ENCODE results near the gene HSH2D. TPM values are rescaled to one million over a fixed set of nuclear protein-coding genes. Genes with fewer than 3 reads are reported as not detected.
"Not testable (repeated sequence)": the region's sequence is repeated elsewhere in the genome, so short reads cannot be mapped to it uniquely, and the experiment has no call there.

Gene HSH2D
- total RNA-seq, 6 donors from 2014 or later = 5.9 to 12.6 (median 8.2) TPM

DNA sequence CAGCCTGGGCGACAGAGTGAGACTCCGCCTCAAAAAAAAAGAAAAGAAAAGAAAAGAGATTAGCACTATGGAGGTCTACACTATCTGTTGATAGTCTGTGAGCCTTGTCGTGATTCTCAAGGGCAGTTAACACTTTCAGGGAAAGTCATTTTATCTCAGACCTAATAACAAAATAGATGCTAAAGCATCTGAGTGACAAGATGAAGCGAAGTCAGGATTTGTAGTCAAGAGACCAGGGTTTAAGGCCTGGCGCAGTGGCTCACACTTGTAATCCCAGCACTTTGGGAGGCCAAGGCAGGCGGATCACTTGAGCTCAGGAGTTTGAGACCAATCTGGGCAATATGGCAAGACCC, 45.1 kb upstream of the HSH2D start:
- Histone ChIP-seq H3K27me3 (no peaks in the 10 kb centered on the region), H3K4me1 (peaks cover 4 to 17% (median 9%) of the 10 kb centered on the region in 4 donors), H3K9me3 (no peaks in the 10 kb centered on the region), H3K4me3 (no peak overlapping the region), H3K27ac (peak overlapping the region; percentile 23 to 52 (median 44)), H3K36me3 (peaks cover 47 to 100% (median 94%) of the 10 kb centered on the region in 4 donors)
- 91% methylated on average over 6 of the region's 6 CpGs for WGBS, 2 donors
- ATAC-seq (ENCODE audit: low FRiP score in 2 of 2) (no peak), DNase-seq (no peak)
- TF ChIP-seq, protein P1, sequence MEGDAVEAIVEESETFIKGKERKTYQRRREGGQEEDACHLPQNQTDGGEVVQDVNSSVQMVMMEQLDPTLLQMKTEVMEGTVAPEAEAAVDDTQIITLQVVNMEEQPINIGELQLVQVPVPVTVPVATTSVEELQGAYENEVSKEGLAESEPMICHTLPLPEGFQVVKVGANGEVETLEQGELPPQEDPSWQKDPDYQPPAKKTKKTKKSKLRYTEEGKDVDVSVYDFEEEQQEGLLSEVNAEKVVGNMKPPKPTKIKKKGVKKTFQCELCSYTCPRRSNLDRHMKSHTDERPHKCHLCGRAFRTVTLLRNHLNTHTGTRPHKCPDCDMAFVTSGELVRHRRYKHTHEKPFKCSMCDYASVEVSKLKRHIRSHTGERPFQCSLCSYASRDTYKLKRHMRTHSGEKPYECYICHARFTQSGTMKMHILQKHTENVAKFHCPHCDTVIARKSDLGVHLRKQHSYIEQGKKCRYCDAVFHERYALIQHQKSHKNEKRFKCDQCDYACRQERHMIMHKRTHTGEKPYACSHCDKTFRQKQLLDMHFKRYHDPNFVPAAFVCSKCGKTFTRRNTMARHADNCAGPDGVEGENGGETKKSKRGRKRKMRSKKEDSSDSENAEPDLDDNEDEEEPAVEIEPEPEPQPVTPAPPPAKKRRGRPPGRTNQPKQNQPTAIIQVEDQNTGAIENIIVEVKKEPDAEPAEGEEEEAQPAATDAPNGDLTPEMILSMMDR (IDR thresholded peaks at IDR 0.05) = no peak
- TF ChIP-seq POLR2A (IDR thresholded peaks at IDR 0.05) = no peak

DNA sequence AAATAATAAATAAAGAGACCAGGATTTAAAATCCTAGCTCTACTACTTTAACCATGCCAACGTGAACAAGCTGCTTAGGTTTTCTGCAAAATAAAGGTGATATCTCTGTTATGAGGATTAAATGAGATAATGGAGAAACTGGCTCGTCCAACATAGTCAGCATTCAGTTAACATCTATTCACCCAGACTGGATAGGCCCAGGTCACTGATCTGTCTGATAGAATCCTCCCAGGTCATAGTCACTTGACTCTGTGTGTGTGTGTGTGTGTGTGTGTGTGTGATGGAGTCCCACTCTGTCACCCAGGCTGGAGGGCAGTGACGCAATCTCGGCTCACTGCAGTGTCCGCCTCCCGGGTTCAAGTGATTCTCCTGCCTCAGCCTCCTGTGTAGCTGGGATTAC, 44.7 kb upstream of the HSH2D start:
- no peaks in the 10 kb centered on the region for H3K9me3 ChIP-seq
- peak overlapping the region in 1 of 4 donors; percentile 39 for H3K27ac ChIP-seq
- H3K4me3 ChIP-seq = no peak overlapping the region
- ATAC-seq (ENCODE audit: low FRiP score in 2 of 2) (no peak), DNase-seq (no peak)
- TF ChIP-seq EP300 (IDR thresholded peaks at IDR 0.05) = no peak
- TF ChIP-seq POLR2A (IDR thresholded peaks at IDR 0.05) = no peak
- no peak for TF ChIP-seq POLR2AphosphoS5 (IDR thresholded peaks at IDR 0.05)
- TF ChIP-seq, protein P1 (IDR thresholded peaks at IDR 0.05) = no peak
- H3K4me1 ChIP-seq = peaks cover 4 to 17% (median 9%) of the 10 kb centered on the region in 4 donors
- no peaks in the 10 kb centered on the region for H3K27me3 ChIP-seq
- WGBS, 2 donors = 96 to 97% methylated on average over 3 to 6 of the region's 6 CpGs
- peaks cover 47 to 100% (median 93%) of the 10 kb centered on the region in 4 donors for H3K36me3 ChIP-seq

GRCh38 chr19:16099314-16099965, 44.0 kb upstream of the HSH2D start:
- not testable (repeated sequence) for H3K27me3 ChIP-seq; ATAC-seq (ENCODE audit: low FRiP score in 2 of 2); H3K4me3 ChIP-seq; H3K27ac ChIP-seq; DNase-seq; H3K9me3 ChIP-seq
- H3K4me1 ChIP-seq = peaks cover 0 to 17% (median 9%) of the 10 kb centered on the region in 4 donors
- WGBS, 2 donors = 94 to 96% methylated on average over 8 of the region's 8 CpGs
- peaks cover 41 to 99% (median 88%) of the 10 kb centered on the region in 4 donors for H3K36me3 ChIP-seq

DNA sequence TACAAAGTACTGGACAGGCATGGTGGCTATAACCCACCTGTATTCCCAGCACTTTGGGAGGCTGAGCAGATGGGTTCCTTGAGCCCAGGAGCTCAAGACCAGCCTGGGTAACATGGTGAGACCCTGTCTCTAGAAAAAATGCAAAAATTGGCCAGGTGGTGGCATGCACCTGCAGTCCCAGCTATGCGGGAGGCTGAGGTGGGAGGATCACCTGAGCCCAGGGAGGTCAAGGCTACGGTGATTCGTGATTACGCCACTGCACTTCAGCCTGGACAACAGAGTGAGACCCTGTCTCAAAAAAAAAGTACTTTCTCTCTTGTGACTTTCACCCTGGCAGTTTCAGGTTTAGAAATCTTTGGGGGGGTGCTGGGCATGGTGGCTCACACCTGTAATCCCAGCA, 43.0 kb upstream of the HSH2D start:
- H3K36me3 ChIP-seq = peaks cover 37 to 96% (median 78%) of the 10 kb centered on the region in 4 donors
- H3K27ac ChIP-seq = no peak overlapping the region
- no peaks in the 10 kb centered on the region for H3K27me3 ChIP-seq
- ATAC-seq (ENCODE audit: low FRiP score in 2 of 2) (no peak), DNase-seq (no peak)
- no peaks in the 10 kb centered on the region for H3K9me3 ChIP-seq
- no peak for TF ChIP-seq POLR2AphosphoS5 (IDR thresholded peaks at IDR 0.05)
- no peak for TF ChIP-seq EP300 (IDR thresholded peaks at IDR 0.05)
- no peak for TF ChIP-seq POLR2A (IDR thresholded peaks at IDR 0.05)
- TF ChIP-seq, protein P1 (IDR thresholded peaks at IDR 0.05) = no peak
- peaks cover 0 to 17% (median 9%) of the 10 kb centered on the region in 4 donors for H3K4me1 ChIP-seq
- 85 to 98% methylated on average over 4 of the region's 4 CpGs for WGBS, 2 donors
- no peak overlapping the region for H3K4me3 ChIP-seq

DNA sequence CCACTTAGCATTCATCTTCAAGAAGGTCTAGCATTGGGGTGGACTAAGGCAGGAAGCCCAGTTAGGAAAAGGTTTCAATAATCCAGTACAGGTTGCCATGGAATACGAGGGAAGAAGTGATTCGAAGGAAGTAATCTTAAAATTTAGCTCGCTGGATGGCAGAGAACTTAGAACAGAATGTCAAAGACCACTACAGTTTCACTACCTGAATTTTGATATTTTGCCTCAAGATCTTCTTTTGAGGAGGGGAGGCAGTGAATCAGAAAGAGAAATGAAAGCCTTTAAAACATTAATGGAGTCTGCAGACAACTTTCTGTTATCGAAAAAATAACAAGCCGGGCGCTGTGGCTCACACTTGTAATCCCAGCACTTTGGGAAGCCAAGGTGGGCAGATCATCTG, 38.8 kb upstream of the HSH2D start:
- Histone ChIP-seq H3K36me3 (peaks cover 25 to 54% (median 41%) of the 10 kb centered on the region in 4 donors), H3K27me3 (no peaks in the 10 kb centered on the region), H3K4me1 (peaks cover 0 to 5% (median 0%) of the 10 kb centered on the region in 4 donors), H3K9me3 (no peaks in the 10 kb centered on the region), H3K4me3 (no peak overlapping the region), H3K27ac (peak overlapping the region in 1 of 4 donors; percentile 30)
- WGBS, 2 donors = 81 to 86% methylated on average over 6 of the region's 6 CpGs
- TF ChIP-seq, protein P1 (IDR thresholded peaks at IDR 0.05) = no peak
- TF ChIP-seq POLR2AphosphoS5 (IDR thresholded peaks at IDR 0.05) (no peak), EP300 (IDR thresholded peaks at IDR 0.05) (no peak), POLR2A (IDR thresholded peaks at IDR 0.05) (no peak)
- ATAC-seq (ENCODE audit: low FRiP score in 2 of 2) (no peak), DNase-seq (no peak)
